A549 (cell line): ENCODE measurements around the gene FRMD8. TPM values are rescaled to one million over a fixed set of nuclear protein-coding genes. Genes with fewer than 3 reads are reported as not detected.
A peak's percentile ranks its signal among the peaks of the same experiment; 100 is the strongest.

Experiments used
- BCL3 ChIP-seq: fragments of >200 bp; sonication (Bioruptor Twin); formaldehyde crosslinking; IDR thresholded peaks from 3 replicates; pipeline ENCODE4 v1.6.1; 2016
- BHLHE40 ChIP-seq: IDR thresholded peaks from 2 replicates; pipeline ENCODE4 v1.6.1; 2012; ENCODE audit warnings: low read depth, low read length, inconsistent platforms
- CBX2 ChIP-seq: fragments of 200-600 bp; sonication (generic); IDR thresholded peaks from 2 replicates; pipeline ENCODE4 v1.6.1; 2016; ENCODE audit warnings: low read depth, mild to moderate bottlenecking, borderline replicate concordance
- CBX8 ChIP-seq: fragments of 200-600 bp; sonication (generic); IDR thresholded peaks from 2 replicates; pipeline ENCODE4 v1.6.1; 2016
- CTCF ChIP-seq: fragments of >200 bp; sonication (Bioruptor Twin); formaldehyde crosslinking; IDR thresholded peaks from 3 replicates; pipeline ENCODE4 v1.5.1; 2016
- E2F6 ChIP-seq: IDR thresholded peaks from 2 replicates; pipeline ENCODE4 v1.6.1; 2012; ENCODE audit warnings: low read depth, borderline replicate concordance
- EHF ChIP-seq: fragments of 250-450 bp; sonication (Bioruptor Pico); IDR thresholded peaks from 2 replicates; pipeline ENCODE4 v1.5.0; 2020; ENCODE audit warnings: mild to moderate bottlenecking
- GATA3 ChIP-seq: IDR thresholded peaks from 2 replicates; pipeline ENCODE4 v1.6.1; 2012; ENCODE audit warnings: borderline replicate concordance
- HDAC2 ChIP-seq: fragments of 200-600 bp; sonication (generic); IDR thresholded peaks from 2 replicates; pipeline ENCODE4 v1.6.1; 2016
- HOXA7 ChIP-seq: fragments of 250-450 bp; sonication (Bioruptor Pico); IDR thresholded peaks from 2 replicates; pipeline ENCODE4 v1.5.0; 2020; ENCODE audit warnings: mild to moderate bottlenecking, moderate library complexity
- JUN ChIP-seq, 2 experiments: fragments of >200 bp; sonication (Bioruptor Twin); formaldehyde crosslinking; IDR thresholded peaks; 2 replicates in 1 of 2; 3 replicates in 1 of 2; pipeline ENCODE4 v1.6.1; 2016 to 2017
- JUNB ChIP-seq: fragments of >200 bp; sonication (Bioruptor Twin); formaldehyde crosslinking; IDR thresholded peaks from 2 replicates; pipeline ENCODE4 v1.6.1; 2016
- KDM1A ChIP-seq: fragments of 200-600 bp; sonication (generic); IDR thresholded peaks from 2 replicates; pipeline ENCODE4 v1.6.1; 2016; ENCODE audit warnings: low read depth, mild to moderate bottlenecking
- NFE2L2 ChIP-seq: fragments of 150-350 bp; conservative IDR thresholded peaks from 2 replicates; pipeline ENCODE4 v1.6.1; 2014; ENCODE audit warnings: low read length
- NPAS2 ChIP-seq: fragments of 250-450 bp; sonication (Bioruptor Pico); IDR thresholded peaks from 2 replicates; pipeline ENCODE4 v1.8.0; 2022; ENCODE audit warnings: mild to moderate bottlenecking, moderate library complexity, borderline replicate concordance
- NR3C1 ChIP-seq: fragments of >200 bp; sonication (Bioruptor Twin); formaldehyde crosslinking; IDR thresholded peaks from 3 replicates; pipeline ENCODE4 v1.6.1; 2017
- PBX3 ChIP-seq: IDR thresholded peaks from 2 replicates; pipeline ENCODE4 v1.6.1; 2012
- PHF8 ChIP-seq: fragments of 200-600 bp; sonication (generic); IDR thresholded peaks from 2 replicates; pipeline ENCODE4 v1.6.1; 2016; ENCODE audit warnings: low read depth, mild to moderate bottlenecking, antibody characterized with exemption, moderate library complexity, borderline replicate concordance
- POLR2AphosphoS2 ChIP-seq: conservative IDR thresholded peaks from 2 replicates; pipeline ENCODE4 v1.6.1; 2012; ENCODE audit warnings: low read length, improper control_type of control experiment, inconsistent platforms
- REST ChIP-seq: fragments of 200-600 bp; sonication (generic); IDR thresholded peaks from 2 replicates; pipeline ENCODE4 v1.6.1; 2016; ENCODE audit warnings: antibody characterized with exemption, mild to moderate bottlenecking, moderate library complexity
- RFX5 ChIP-seq: fragments of 450-650 bp; IDR thresholded peaks from 2 replicates; pipeline ENCODE4 v1.7.1; 2014; ENCODE audit warnings: antibody characterized with exemption, mild to moderate bottlenecking, moderate library complexity
- SMC3 ChIP-seq: fragments of >200 bp; sonication (Bioruptor Twin); formaldehyde crosslinking; IDR thresholded peaks from 3 replicates; pipeline ENCODE4 v1.6.1; 2018; ENCODE audit warnings: inconsistent platforms
- SREBF2 ChIP-seq: fragments of 450-650 bp; IDR thresholded peaks from 2 replicates; pipeline ENCODE4 v1.6.1; 2014; ENCODE audit warnings: mild to moderate bottlenecking, moderate library complexity
- ZC3H11A ChIP-seq: fragments of 450-650 bp; IDR thresholded peaks from 2 replicates; pipeline ENCODE4 v1.6.1; 2014; ENCODE audit warnings: antibody characterized with exemption, mild to moderate bottlenecking
- polyA plus RNA-seq, 4 experiments: library from polyadenylated mRNA; depleted of rRNA in 3 of 4; stranded (reverse); fragments of >200 nt; fragmentation: RNase III in 1 of 4; extraction: RNeasy Plus Mini Kit Qiagen cat#74134 plus additional on column Dnase treatment in 1 of 4; gene quantifications; 2 replicates in 3 of 4; 3 replicates in 1 of 4; pipeline ENCODE4 v1.2.3, GENCODE V29; 2011 to 2017
- TF ChIP-seq, protein P1 (sequence below): fragments of 250-450 bp; sonication (Bioruptor Pico); IDR thresholded peaks from 2 replicates; pipeline ENCODE4 v1.5.0; 2020; ENCODE audit warnings: low read depth, mild to moderate bottlenecking, moderate library complexity
- TF ChIP-seq, protein P2 (sequence below): fragments of 250-450 bp; sonication (Bioruptor Pico); IDR thresholded peaks from 2 replicates; pipeline ENCODE4 v1.5.0; 2021; ENCODE audit warnings: mild to moderate bottlenecking, moderate library complexity, borderline replicate concordance
- TF ChIP-seq, protein P3 (sequence below): fragments of 450-650 bp; IDR thresholded peaks from 2 replicates; pipeline ENCODE4 v1.6.1; 2014; ENCODE audit warnings: antibody characterized with exemption

FRMD8 gene
- polyA plus RNA-seq, 2 of the 4 experiments (the other 2 are of a cell fraction): 12.9 to 20.0 TPM

DNA sequence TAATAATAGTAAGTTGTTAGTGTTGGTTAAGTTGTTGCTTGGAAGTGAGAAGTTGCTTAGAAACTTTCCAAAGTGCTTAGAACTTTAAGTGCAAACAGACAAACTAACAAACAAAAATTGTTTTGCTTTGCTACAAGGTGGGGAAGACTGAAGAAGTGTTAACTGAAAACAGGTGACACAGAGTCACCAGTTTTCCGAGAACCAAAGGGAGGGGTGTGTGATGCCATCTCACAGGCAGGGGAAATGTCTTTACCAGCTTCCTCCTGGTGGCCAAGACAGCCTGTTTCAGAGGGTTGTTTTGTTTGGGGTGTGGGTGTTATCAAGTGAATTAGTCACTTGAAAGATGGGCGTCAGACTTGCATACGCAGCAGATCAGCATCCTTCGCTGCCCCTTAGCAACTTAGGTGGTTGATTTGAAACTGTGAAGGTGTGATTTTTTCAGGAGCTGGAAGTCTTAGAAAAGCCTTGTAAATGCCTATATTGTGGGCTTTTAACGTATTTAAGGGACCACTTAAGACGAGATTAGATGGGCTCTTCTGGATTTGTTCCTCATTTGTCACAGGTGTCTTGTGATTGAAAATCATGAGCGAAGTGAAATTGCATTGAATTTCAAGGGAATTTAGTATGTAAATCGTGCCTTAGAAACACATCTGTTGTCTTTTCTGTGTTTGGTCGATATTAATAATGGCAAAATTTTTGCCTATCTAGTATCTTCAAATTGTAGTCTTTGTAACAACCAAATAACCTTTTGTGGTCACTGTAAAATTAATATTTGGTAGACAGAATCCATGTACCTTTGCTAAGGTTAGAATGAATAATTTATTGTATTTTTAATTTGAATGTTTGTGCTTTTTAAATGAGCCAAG lies 38.9 kb downstream of the FRMD8 start (continued):
- TF ChIP-seq, protein P1, sequence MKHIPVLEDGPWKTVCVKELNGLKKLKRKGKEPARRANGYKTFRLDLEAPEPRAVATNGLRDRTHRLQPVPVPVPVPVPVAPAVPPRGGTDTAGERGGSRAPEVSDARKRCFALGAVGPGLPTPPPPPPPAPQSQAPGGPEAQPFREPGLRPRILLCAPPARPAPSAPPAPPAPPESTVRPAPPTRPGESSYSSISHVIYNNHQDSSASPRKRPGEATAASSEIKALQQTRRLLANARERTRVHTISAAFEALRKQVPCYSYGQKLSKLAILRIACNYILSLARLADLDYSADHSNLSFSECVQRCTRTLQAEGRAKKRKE (CRISPR knock-in tag): no peak
- TF ChIP-seq, protein P2, sequence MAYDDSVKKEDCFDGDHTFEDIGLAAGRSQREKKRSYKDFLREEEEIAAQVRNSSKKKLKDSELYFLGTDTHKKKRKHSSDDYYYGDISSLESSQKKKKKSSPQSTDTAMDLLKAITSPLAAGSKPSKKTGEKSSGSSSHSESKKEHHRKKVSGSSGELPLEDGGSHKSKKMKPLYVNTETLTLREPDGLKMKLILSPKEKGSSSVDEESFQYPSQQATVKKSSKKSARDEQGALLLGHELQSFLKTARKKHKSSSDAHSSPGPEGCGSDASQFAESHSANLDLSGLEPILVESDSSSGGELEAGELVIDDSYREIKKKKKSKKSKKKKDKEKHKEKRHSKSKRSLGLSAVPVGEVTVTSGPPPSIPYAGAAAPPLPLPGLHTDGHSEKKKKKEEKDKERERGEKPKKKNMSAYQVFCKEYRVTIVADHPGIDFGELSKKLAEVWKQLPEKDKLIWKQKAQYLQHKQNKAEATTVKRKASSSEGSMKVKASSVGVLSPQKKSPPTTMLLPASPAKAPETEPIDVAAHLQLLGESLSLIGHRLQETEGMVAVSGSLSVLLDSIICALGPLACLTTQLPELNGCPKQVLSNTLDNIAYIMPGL (CRISPR knock-in tag): peak; percentile 63; the same call in 1 of the 2 replicates
- TF ChIP-seq EHF (CRISPR knock-in tag) (peak; percentile 41), JUNB (no peak), PBX3 (peak; percentile 44; the same call in 1 of the 2 replicates), BHLHE40 (no peak), E2F6 (no peak), PHF8 (0 out of 2 replicates have a peak, but pooled peaks have one; percentile 10), POLR2AphosphoS2 (peak; percentile 98), KDM1A (no peak), HOXA7 (CRISPR knock-in tag) (peak; percentile 92), CTCF (no peak), SMC3 (no peak), BCL3 (no peak; the same call in 2 of the 3 replicates), CBX8 (no peak), HDAC2 (no peak; the same call in 1 of the 2 replicates), ZC3H11A (no peak), SREBF2 (no peak), REST (peak; percentile 3), CBX2 (no peak), RFX5 (no peak), NR3C1 (no peak), JUN (IDR thresholded peaks at IDR 0.05) (peak; percentile 32 to 78; a peak in 4 of 5 replicates), NPAS2 (CRISPR knock-in tag) (no peak), NFE2L2 (no peak), GATA3 (no peak; the same call in none of the 2 replicates)
- TF ChIP-seq, protein P3, sequence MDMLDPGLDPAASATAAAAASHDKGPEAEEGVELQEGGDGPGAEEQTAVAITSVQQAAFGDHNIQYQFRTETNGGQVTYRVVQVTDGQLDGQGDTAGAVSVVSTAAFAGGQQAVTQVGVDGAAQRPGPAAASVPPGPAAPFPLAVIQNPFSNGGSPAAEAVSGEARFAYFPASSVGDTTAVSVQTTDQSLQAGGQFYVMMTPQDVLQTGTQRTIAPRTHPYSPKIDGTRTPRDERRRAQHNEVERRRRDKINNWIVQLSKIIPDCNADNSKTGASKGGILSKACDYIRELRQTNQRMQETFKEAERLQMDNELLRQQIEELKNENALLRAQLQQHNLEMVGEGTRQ: no peak
